ENCODE data around the gene AZIN2. TPM values are rescaled to one million over a fixed set of nuclear protein-coding genes. Genes with fewer than 3 reads are reported as not detected.
"Not testable (repeated sequence)": the region's sequence is repeated elsewhere in the genome, so short reads cannot be mapped to it uniquely, and the experiment has no call there.

The AZIN2 gene
- total RNA-seq, 2 experiments from 2014 or later, result 2.0 to 3.4 TPM

GRCh38 chr1:33087677-33088076 lies 6.7 kb downstream of the AZIN2 start:
- CTCF ChIA-PET, result interaction anchor here (0.7 to 2.9 kb wide), 3 partner anchors 9 to 118 kb away, joined by 3 to 11 read pairs (median 3); no protein-coding TSS in a partner anchor
- POLR2A ChIA-PET, result no interaction called here

- POLR2A ChIA-PET, result no interaction called here
- CTCF ChIA-PET, result interaction anchor here (1.0 to 2.9 kb wide), 3 partner anchors 9 to 11 kb away, joined by 3 to 11 read pairs (median 4); no protein-coding TSS in a partner anchor
Measured at GRCh38 chr1:33088119-33088906, 7.4 kb downstream of the AZIN2 start.

- POLR2A ChIA-PET, result no interaction called here
- CTCF ChIA-PET, result interaction anchor here (1.4 kb wide), 1 partner anchor 10 kb away, joined by 4 read pairs; no protein-coding TSS in a partner anchor
Measured at GRCh38 chr1:33089457-33089856, 8.5 kb downstream of the AZIN2 start.

- CTCF ChIA-PET, result interaction anchor here (1.5 kb wide), 1 partner anchor 23 kb away, joined by 3 read pairs; no protein-coding TSS in a partner anchor
- POLR2A ChIA-PET, result no interaction called here
Measured at GRCh38 chr1:33092438-33092837, 11.5 kb downstream of the AZIN2 start.

DNA sequence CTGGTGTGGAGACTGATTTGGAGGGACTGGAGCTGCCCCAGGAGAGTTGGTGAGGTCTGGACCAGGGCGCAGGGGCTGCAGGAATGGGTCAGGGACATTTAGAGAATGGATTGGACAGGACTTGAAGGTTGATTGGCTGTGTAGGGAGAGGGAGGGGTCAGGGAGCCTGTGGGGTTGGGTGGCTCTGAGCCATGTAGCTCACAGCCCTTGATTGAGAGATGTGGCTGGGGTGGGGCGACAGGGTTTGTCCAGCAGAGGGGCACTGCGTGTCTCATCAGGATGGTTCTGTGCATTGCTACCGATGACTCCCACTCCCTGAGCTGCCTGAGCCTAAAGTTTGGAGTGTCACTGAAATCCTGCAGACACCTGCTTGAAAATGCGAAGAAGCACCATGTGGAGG lies 12.1 kb downstream of the AZIN2 start:
- ChIA-PET CTCF (interaction anchor here (1.5 kb wide), 1 partner anchor 23 kb away, joined by 3 read pairs; no protein-coding TSS in a partner anchor), POLR2A (no interaction called here)

DNA sequence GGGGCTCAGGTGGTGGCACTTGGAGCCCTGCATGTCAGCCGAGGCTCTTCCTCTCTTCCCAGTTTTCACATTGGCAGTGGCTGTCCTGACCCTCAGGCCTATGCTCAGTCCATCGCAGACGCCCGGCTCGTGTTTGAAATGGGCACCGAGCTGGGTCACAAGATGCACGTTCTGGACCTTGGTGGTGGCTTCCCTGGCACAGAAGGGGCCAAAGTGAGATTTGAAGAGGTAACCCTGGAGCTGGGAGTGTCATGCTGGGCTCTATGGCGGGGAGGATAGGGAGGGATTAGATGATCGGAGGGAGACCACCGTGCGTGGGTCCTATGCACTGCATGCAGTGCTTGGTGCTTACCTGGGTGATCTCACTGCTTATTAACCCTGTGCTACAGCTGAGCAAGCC lies 13.5 kb downstream of the AZIN2 start:
- CTCF ChIA-PET, result interaction anchor here (0.8 to 2.1 kb wide), 5 partner anchors 8 to 161 kb away, joined by 3 to 8 read pairs (median 3); no protein-coding TSS in a partner anchor
- POLR2A ChIA-PET, result no interaction called here

DNA sequence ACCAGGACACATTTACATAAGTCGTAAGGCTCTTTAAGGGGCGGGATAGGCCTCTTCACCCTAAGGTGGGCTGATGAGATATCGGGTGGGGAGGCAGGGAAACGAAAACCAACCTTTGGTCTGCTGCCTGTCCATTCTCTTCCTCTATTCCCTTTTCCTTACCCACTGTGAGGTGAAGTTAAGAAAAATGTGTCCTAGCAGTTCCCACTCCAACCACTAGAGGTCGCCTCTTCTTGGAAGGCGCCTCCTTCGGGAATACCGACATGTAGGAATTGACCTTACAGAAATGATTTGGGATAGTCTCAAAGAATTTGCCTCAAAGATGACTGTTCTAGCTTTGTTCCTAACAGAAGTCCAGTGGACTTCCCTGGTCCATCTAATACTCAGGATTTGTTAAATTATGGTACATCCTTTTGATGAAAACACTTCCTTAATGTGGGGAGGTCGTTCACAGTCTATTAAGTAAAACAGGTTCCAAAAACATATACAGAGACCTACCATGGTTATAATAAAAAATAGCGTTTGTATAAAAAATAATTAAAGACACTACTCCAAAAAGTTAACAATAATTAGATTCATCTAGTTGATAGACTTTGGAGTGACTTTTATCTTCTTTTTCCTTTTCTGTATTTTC lies 14.1 kb downstream of the AZIN2 start:
- POLR2A ChIA-PET, result no interaction called here
- CTCF ChIA-PET, result interaction anchor here (0.8 to 2.1 kb wide), 8 partner anchors 9 to 162 kb away, joined by 3 to 8 read pairs (median 4); partner anchors contain the start of gene AZIN2

GRCh38 chr1:33096363-33097005 lies 15.5 kb downstream of the AZIN2 start:
- ChIA-PET CTCF (interaction anchor here (1.1 to 2.1 kb wide), 5 partner anchors 9 to 31 kb away, joined by 3 to 8 read pairs (median 3); partner anchors contain the start of gene AZIN2), POLR2A (interaction anchor here (0.7 kb wide), 1 partner anchor 1055 kb away, joined by 3 read pairs; no protein-coding TSS in a partner anchor)

DNA sequence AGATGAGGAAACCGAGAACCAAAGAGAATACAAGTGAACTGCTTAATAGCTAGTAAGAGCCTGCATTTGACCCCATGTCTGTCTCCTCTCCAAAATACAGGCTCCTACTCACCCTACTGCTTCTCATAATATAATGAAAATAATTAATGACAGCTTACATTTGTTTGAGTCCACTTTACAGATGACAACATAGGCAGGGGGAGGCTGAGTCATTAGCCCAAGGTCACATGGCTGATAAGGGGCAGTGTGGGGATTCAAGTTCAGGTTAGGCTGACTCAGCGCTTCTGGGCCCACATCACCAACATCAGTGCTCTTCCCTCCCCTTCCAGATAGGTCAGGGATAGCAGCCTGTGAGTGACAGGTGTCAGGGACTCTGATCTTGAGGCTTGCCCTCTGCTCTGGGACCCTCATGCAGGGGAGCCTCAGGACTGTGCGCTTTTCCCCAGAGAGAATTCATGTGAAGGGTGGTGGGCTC lies 16.2 kb downstream of the AZIN2 start:
- CTCF ChIA-PET, result interaction anchor here (1.3 kb wide), 1 partner anchor 10 kb away, joined by 3 read pairs; no protein-coding TSS in a partner anchor

DNA sequence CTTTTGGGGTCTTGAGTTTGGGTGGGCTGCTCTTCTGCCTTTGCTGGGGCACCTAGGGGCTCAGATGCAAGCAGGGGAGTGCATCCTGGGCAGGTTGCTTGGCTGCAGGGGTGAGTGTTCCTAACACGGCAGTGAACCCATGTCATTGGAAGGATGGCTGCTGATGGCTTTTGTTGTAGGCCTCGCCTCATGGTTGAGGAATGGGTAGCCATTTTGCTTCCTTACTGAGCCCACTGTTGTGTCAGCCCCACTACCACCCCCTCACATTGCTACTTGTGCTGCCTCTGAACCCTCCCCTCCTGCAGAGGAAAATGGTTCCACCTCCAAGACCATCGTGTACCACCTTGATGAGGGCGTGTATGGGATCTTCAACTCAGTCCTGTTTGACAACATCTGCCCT lies 16.8 kb downstream of the AZIN2 start:
- POLR2A ChIA-PET, result no interaction called here
- CTCF ChIA-PET, result interaction anchor here (1.3 to 1.9 kb wide), 3 partner anchors 10 to 29 kb away, joined by 3 to 11 read pairs (median 11); no protein-coding TSS in a partner anchor

More for the DNA sequence above, 16.2 kb downstream of the AZIN2 start:
- POLR2A ChIA-PET, result interaction anchor here (0.7 kb wide), 1 partner anchor 1056 kb away, joined by 3 read pairs; no protein-coding TSS in a partner anchor

GRCh38 chr1:33098371-33098770 lies 17.4 kb downstream of the AZIN2 start:
- POLR2A ChIA-PET, result no interaction called here
- CTCF ChIA-PET, result interaction anchor here (1.8 to 1.9 kb wide), 2 partner anchors 12 to 28 kb away, joined by 11 read pairs; no protein-coding TSS in a partner anchor

GRCh38 chr1:33099290-33100118 lies 18.6 kb downstream of the AZIN2 start:
- ChIA-PET CTCF (interaction anchor here (0.6 to 1.9 kb wide), 5 partner anchors 10 to 698 kb away, joined by 3 to 11 read pairs (median 4); no protein-coding TSS in a partner anchor), POLR2A (interaction anchor here (1.1 kb wide), 1 partner anchor 28 kb away, joined by 4 read pairs; no protein-coding TSS in a partner anchor)

- CTCF ChIA-PET, result interaction anchor here (0.7 kb wide), 1 partner anchor 262 kb away, joined by 3 read pairs; no protein-coding TSS in a partner anchor
- POLR2A ChIA-PET, result not testable (repeated sequence)
Measured at GRCh38 chr1:33100119-33100415, 19.1 kb downstream of the AZIN2 start.

DNA sequence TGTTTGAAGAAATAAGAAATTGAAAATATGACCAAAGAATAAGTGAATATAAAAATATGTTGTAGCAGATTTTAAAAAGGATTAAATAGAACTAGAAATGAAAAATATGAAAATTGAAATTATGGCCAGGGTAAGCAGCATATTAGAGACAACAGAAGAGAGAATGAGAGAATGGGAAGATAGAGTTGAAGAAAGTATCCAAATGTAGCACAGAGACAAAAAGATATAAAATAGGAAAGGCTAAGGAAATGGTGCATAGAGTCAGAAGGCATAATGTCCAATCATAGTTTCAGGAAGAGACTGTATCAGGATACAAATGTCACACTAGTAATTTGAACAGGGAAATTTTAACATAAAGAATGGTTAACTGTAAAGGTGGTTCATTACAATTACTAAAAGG lies 29.5 kb downstream of the AZIN2 start:
- ChIA-PET CTCF (no interaction called here), POLR2A (no interaction called here)

DNA sequence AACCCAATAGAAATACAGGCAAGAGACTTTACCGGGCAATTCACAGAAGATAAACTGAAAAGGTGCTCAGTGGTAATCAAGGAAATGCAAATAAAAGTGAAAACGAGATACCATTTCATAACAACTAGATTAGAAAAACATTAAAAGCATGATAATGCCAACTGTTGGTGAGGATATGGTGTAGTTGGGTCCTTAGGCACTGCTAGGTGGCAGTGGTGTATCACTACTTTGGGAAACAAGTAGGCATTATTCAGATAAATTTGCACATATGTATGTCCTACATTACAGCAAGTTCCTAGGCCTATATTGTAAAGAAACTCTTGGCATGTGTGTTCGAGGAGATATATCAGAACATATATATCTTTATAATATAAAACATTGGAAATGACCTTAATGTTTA lies 31.0 kb downstream of the AZIN2 start:
- ChIA-PET POLR2A (no interaction called here), CTCF (no interaction called here)

DNA sequence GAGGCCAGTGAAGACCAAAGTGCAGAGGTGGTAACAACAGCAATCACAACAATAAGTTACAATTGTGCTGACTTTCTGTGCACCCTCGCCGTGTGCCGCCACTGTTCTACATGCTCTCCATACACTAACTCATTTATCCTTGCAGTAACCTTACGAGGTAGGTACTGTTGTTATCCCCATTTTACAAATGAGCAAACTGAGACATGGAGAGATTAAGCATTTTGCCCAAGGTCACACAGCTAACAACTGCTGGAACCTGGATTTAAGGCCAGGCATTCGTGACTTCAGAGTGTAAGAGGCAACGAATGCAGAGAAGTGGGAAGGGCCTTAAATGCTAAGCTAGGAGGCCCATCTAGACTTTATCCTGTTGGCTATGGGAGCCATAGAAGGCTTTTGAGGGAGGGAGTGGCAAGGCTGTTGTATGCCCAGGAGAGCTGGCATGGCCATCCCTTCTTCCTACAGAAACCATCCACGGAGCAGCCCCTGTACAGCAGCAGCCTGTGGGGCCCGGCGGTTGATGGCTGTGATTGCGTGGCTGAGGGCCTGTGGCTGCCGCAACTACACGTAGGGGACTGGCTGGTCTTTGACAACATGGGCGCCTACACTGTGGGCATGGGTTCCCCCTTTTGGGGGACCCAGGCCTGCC lies 36.6 kb downstream of the AZIN2 start:
- POLR2A ChIA-PET, result no interaction called here
- CTCF ChIA-PET, result interaction anchor here (1.0 kb wide), 1 partner anchor 9 kb away, joined by 3 read pairs; no protein-coding TSS in a partner anchor

GRCh38 chr1:33118274-33118673 lies 37.3 kb downstream of the AZIN2 start:
- ChIA-PET POLR2A (no interaction called here), CTCF (interaction anchor here (1.0 kb wide), 1 partner anchor 8 kb away, joined by 3 read pairs; no protein-coding TSS in a partner anchor)

- POLR2A ChIA-PET, result no interaction called here
- CTCF ChIA-PET, result interaction anchor here (1.1 kb wide), 1 partner anchor 599 kb away, joined by 5 read pairs; no protein-coding TSS in a partner anchor
Measured at GRCh38 chr1:33119050-33119449, 38.1 kb downstream of the AZIN2 start.

Measured in activated CD8-positive, alpha-beta memory T cell treated with anti-CD3 and anti-CD28 coated beads for 36 hours (primary cell).